Kidney epithelial cell (primary cell): Measurements from ENCODE around the gene LAMA5. TPM values are rescaled to one million over a fixed set of nuclear protein-coding genes. Genes with fewer than 3 reads are reported as not detected.
A peak's percentile ranks its signal among the peaks of the same experiment; 100 is the strongest.

ENCODE experiments used
- DNase-seq: peaks from one replicate; pipeline ENCODE4 v3.0.0-alpha.2; 2010; ENCODE audit warnings: low read depth
- H3K27me3 ChIP-seq: 2 replicates; pipeline ENCODE4 v1.6.0; 2011; ENCODE audit warnings: low read length; ENCODE audit not compliant: control insufficient read depth, insufficient read depth
- H3K36me3 ChIP-seq: 2 replicates; pipeline ENCODE4 v1.5.1; 2011; ENCODE audit warnings: low read length; ENCODE audit not compliant: control insufficient read depth, insufficient read depth
- H3K4me3 ChIP-seq: 2 replicates; pipeline ENCODE4 v1.5.1; 2011; ENCODE audit warnings: low read depth, mild to moderate bottlenecking, control low read depth, low read length
- CTCF ChIP-seq: IDR thresholded peaks from 2 replicates; pipeline ENCODE4 v1.5.1; 2011; ENCODE audit warnings: mild to moderate bottlenecking, moderate library complexity, low read length, control low read depth, inconsistent platforms; ENCODE audit not compliant: insufficient read depth, poor library complexity, severe bottlenecking
- total RNA-seq: library from RNA; depleted of rRNA; stranded (reverse); fragments of >200 nt; gene quantifications from 2 replicates; pipeline ENCODE4 v1.2.3, GENCODE V29; 2015

LAMA5 gene
- total RNA-seq, 1 donor from 2014 or later, result 359 TPM

GRCh38 chr20:62390317-62391164, 23.4 kb upstream of the LAMA5 start:
- no peak for TF ChIP-seq CTCF
- H3K27me3 ChIP-seq, result no peaks in the 10 kb centered on the region
- peaks cover 1% of the 10 kb centered on the region for H3K36me3 ChIP-seq
- no peak for DNase-seq
- no peak overlapping the region for H3K4me3 ChIP-seq

- Histone ChIP-seq H3K4me3 (no peak overlapping the region), H3K36me3 (peaks cover 1% of the 10 kb centered on the region), H3K27me3 (no peaks in the 10 kb centered on the region)
- no peak for DNase-seq
- TF ChIP-seq CTCF, result no peak
These were observed 22.5 kb upstream of the LAMA5 start for GRCh38 chr20:62389601-62390087.

GRCh38 chr20:62388839-62389600, 21.9 kb upstream of the LAMA5 start:
- no peak for DNase-seq
- Histone ChIP-seq H3K27me3 (no peaks in the 10 kb centered on the region), H3K4me3 (no peak overlapping the region), H3K36me3 (peaks cover 1% of the 10 kb centered on the region)
- TF ChIP-seq CTCF, result no peak

- no peak for TF ChIP-seq CTCF
- DNase-seq, result no peak
- Histone ChIP-seq H3K36me3 (peaks cover 1% of the 10 kb centered on the region), H3K4me3 (peak overlapping the region; percentile 99), H3K27me3 (no peaks in the 10 kb centered on the region)
These were observed 21.0 kb upstream of the LAMA5 start for GRCh38 chr20:62387933-62388635.

- no peak for TF ChIP-seq CTCF
- peak overlapping the region; percentile 99 for H3K4me3 ChIP-seq
- no peak for DNase-seq
- peaks cover 1% of the 10 kb centered on the region for H3K36me3 ChIP-seq
- no peaks in the 10 kb centered on the region for H3K27me3 ChIP-seq
These were observed 20.3 kb upstream of the LAMA5 start for GRCh38 chr20:62387219-62387913.
